GM19193 (cell line): ENCODE measurements around the gene SPIRE2.

Experiments used
- POLR2A ChIP-seq: IDR thresholded peaks from 4 replicates; pipeline ENCODE4 v1.6.1; 2011; ENCODE audit not compliant: insufficient read depth, insufficient read length; ENCODE audit errors: extremely low read depth

The SPIRE2 gene

GRCh38 chr16:89829630-89830437 lies 1.6 kb downstream of the SPIRE2 start:
- TF ChIP-seq POLR2A: no peak

GRCh38 chr16:89831810-89832328 lies 3.6 kb downstream of the SPIRE2 start:
- TF ChIP-seq POLR2A: no peak

DNA sequence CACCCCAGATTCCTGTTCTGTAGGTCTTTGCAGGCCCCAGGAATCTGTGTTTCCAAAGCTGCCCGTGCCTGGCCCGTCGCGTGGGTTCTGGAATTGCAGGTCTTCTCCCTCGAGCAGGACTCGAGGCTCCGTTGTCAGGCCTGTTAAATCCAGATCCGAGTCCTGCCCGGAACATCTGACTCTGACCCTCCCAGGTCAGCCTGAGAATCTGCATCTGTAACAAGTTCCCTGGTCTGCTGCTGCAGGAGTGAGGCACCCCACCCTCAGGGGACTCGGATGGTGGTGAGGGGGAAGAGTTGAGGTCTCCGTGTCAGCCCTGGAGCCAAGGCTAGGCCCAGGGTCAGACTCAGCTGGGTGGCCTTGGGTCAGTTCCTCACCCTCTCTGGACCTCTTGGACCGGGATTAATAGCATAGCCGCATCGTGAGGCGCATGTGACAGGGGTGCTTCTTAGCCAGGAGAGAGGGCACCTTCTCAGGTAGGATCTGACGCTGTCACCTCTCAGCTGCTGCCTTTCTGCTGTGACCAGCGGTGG lies 8.8 kb downstream of the SPIRE2 start:
- no peak for TF ChIP-seq POLR2A

- TF ChIP-seq POLR2A: no peak
Measured at GRCh38 chr16:89841275-89841674, 13.0 kb downstream of the SPIRE2 start.

GRCh38 chr16:89842471-89843408 lies 14.5 kb downstream of the SPIRE2 start:
- TF ChIP-seq POLR2A: no peak

GRCh38 chr16:89843409-89844350 lies 15.4 kb downstream of the SPIRE2 start:
- no peak for TF ChIP-seq POLR2A

DNA sequence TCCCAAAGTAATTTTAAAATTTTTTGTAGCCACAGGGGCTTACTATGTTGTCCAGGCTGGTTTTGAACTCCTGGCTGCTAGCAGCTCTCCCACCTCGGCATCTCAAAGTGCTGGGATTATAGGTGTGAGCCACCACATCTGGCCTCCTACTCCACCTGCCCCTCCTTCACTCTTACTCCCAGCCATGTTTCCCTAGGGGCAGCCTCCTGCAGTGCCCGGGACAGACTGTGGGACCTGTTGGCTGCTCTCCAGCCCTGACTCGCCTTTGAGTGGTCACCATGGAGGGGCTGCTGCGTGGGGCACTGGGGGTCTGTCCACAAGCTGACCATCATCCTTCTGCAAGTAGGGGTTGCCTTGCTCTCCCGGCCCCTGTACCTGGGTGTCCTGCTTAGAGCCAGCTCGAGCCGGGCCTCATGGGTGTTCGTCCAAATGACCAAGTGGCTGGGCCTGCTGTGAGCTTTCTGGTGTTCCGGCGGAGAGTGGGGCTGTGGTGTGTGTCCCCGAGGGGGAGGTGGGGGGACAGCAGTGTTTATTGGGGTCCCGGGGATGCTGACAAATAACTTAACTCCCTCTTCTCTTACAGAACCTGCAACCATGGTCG lies 16.6 kb downstream of the SPIRE2 start:
- TF ChIP-seq POLR2A: no peak

- no peak for TF ChIP-seq POLR2A
Measured at GRCh38 chr16:89845417-89845816, 17.1 kb downstream of the SPIRE2 start.

DNA sequence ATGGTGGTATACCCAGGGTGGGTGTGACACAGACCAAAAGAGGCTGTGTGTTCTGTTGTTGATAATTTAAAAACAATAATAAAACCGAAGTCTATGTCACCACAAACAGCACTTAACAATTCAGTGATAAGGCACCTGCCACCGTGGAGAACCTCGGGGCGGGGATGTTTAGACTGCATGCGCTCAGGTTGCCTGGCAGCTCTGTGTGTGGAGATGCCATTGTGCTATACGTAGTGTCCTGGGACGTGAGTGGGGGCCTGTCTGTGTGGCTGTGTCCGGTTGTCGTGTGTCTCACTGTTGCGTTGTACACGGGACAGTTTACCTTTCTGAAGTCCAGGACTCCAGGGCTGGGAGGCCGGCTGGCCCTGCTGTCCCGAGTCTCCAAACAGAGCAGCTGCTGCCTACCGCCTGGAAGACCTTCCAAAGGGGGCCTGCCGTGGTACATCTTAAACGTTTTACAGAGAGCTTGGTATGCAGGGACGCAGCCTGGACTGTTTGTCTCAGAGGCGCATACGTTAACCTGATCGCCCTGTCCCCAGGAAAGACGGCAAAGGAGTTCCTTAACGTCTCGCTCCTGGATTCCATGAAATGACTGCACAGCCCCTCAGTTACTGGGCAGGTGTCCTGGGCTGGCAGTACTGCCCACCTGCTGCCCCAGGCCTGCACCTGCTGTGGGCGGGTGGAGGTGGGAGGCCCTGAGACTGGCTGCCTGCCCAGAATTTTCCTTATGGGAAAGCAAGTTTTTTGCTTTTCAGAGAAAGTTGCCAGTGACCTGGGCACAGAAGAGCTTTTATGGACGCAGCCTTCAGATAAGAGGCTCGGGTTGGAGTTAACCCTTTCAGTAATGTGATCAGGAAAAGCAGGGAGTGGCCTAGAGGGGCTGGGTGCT lies 19.0 kb downstream of the SPIRE2 start:
- TF ChIP-seq POLR2A: no peak

DNA sequence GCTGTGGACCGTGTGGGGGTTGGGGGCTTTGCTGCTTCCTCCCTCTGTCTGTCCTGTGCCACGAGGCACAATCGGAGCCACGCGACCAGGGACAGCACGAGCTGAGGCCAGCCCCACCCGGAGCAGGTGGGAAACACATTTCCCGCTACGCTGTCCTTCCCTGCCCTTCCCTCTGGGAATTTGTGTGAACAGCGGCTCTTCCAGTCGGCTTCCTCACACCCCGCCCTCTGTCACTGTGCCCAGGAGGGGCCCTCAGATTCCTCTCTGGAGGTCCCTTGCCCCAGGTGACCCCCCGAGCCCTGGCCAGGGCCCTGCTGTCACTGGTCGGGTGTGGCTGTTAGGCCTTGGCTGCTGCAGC lies 19.6 kb downstream of the SPIRE2 start:
- TF ChIP-seq POLR2A: no peak

DNA sequence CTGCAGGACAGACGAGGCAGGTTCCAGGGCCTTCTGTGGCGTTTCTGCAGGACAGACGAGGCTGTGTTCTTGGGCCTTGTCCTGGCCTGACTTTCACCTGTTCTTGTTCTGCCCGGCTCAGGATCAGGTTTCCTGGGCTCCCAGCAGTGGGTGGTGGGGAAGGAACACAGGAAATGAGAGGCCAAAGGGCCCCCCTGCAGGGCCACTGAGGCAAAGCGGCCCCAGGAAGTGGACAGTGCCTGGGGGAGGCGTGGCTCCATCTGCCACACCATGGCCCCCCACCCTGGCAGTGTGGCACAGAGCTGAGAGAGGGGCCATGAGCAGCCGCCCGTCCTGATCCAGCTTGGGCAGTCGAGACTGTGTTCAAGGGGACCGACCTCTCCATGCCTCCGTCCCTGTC lies 20.7 kb downstream of the SPIRE2 start:
- TF ChIP-seq POLR2A: no peak

DNA sequence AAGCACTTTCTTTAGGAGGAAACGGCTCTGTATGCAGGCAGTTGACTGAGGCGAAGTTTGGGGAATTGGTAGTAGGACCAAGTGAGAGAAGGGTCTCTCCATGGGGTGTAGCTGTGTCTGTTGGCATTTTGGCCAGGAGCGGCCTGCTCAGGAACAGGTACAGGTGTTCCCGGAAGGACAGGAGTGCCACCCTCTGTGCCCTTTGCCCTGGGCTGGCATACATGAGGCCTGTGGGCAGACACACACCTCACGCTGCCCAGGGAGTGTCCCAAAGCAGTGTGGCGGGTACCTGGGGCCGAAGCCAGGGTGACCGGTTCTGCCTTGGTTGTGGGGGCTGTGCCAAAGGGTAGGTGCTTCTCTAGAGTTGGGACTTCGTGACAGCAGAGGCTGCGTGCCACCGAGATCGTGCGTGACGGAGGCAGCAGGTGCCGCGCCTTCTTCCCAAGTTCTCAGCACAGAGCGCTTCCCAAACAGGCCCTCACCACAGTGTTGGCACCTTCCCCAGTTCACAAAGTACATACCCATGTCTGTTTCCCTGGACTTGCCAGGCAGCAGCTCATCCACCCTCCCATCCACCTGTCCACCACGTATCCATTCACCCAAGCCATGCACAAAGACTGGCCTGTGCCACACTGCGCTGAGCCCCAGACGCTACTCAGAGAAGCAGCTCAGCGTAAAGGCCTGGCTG lies 25.2 kb downstream of the SPIRE2 start:
- TF ChIP-seq POLR2A: no peak

DNA sequence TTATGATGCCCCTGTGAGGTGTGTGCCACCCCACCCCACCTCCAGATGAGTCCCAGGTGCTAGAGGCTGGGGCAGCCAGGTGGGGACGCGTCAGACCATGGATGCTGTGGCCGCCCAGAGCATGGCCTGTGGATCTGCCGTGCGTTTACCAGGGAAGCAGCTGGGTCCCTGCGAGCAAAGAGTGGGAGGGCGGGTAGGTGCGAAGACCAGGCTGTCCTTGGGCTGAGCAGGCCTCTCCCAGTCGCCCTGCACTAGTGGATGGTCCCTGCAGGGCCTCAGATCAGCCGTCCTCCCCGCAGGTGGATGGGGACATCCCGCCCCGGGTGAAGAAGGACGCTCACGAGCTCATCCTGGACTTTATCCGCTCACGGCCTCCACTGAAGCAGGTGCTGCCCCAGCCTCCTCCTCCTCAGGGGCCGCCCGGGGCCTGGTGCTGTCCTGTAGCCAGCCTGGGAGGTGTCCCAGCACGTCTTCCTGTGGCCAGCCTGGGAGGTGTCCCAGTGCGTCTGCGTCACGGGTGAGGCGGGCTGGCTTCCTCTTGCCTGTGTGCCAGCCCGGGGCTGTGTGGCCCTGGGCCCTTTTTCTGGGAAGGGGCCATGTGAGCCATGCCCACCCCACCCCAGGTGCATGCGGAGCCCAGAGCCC lies 27.1 kb downstream of the SPIRE2 start:
- no peak for TF ChIP-seq POLR2A

DNA sequence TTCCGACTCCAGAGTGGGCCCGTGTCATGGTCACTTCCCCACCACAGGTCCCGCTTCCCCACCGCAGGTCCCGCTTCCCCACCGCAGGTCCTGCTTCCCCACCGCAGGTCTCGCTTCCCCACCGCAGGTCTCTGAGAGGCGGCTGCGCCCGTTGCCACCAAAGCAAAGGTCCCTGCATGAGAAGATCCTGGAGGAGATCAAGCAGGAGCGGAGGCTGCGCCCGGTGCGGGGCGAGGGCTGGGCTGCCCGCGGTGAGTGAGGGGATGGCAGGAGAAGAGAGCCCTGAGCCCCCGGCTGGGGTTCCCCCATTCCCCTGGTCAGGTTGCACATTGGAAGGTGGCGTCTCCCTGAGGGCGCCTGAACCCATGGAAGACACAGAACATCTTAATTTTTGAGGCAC lies 27.7 kb downstream of the SPIRE2 start:
- no peak for TF ChIP-seq POLR2A
